ENCODE data around the gene SLC25A21.
"Not testable (repeated sequence)": the region's sequence is repeated elsewhere in the genome, so short reads cannot be mapped to it uniquely, and the experiment has no call there.

The SLC25A21 gene

DNA sequence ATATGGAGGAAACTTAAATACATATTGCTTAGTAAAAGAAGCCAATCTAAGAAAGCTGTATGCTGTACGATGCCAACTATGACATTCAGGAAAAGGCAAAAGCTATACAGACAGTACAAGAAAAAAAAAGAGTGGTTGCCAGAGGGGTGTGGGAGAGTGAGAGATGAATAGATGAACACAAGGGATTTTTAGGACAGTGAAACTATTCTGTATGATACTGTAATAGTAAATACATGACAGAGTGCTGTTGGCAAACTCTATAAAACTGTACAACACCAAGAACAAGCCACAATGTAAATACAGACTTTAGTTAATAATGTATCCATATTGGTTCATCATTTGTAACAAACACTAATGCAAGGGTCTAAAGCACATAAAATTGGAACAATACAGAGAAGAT lies 14.5 kb upstream of the SLC25A21 start:
- DNase-seq (ENCODE audit: low spot score), result no peak

DNA sequence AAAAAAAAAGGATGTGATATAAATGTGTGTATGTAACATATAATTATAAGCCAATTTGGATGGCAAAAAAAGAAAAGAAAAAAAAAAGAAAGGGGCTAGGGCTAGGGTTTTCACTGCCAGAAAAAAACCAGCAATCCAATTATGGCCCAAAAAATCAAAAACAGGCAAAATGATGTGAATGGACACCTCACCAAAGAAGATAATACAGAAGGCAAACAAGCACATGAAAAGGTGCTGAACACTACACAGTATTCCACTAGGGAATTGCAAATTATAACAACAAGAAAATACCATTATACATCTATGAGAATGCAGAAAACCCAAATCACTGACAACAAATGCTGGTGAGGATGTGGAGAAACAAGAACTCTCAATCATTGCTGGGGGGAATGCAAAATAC lies 13.3 kb upstream of the SLC25A21 start:
- DNase-seq (ENCODE audit: low spot score), result no peak

DNA sequence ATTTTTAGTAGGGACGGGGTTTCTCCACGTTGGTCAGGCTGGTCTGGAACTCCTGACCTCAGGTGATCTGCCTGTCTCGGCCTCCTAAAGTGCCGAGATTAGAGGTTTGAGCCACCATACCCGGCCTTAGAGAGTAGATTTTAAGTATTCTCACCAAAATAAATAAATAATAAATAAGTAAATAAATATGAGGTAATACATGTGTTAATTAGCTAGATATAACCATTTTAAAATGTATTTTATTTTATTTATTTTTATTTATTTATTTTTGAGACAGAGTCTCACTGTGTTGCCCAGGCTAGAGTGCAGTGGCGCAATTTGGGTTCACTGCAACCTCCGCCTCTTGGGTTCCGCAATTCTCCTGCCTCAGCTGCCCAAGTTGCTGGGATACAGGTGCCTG lies 12.1 kb upstream of the SLC25A21 start:
- DNase-seq (ENCODE audit: low spot score), result not testable (repeated sequence)

DNA sequence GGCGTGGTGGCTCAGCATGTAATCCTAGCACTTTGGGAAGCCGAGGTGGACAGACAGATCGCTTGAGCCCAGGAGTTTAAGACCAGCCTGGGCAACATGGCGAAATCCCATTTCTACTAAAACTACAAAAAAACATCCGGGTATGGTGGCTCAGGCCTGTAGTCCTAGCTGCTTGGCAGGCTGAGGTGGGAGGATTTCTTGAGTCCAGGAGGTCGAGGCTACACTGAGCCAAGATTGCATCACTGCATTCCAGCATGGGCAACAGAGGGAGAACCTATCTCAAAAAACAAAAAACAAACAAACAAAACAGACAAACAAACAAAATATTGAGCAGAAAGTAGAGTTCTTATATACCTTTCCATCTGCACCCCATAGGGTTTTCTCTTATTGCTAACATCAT lies 9.0 kb upstream of the SLC25A21 start:
- no peak for DNase-seq (ENCODE audit: low spot score)

DNA sequence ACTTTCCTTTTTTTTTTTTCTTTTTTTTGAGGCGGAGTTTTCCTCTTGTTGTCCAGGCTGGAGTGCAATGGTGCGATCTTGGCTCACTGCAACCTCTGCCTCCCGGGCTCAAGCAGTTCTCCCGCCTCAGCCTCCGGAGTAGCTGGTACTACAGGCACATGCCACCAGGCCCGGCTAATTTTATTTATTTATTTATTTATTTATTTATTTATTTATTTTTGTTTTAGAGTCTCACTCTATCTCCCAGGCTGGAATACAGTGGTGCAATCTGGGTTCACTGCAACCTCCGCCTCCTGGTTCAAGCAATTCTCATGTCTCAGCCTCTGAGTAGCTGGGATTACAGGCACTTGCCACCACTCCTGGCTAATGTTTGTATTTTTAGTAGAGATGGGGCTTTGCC lies 8.5 kb upstream of the SLC25A21 start:
- DNase-seq (ENCODE audit: low spot score), result not testable (repeated sequence)

DNA sequence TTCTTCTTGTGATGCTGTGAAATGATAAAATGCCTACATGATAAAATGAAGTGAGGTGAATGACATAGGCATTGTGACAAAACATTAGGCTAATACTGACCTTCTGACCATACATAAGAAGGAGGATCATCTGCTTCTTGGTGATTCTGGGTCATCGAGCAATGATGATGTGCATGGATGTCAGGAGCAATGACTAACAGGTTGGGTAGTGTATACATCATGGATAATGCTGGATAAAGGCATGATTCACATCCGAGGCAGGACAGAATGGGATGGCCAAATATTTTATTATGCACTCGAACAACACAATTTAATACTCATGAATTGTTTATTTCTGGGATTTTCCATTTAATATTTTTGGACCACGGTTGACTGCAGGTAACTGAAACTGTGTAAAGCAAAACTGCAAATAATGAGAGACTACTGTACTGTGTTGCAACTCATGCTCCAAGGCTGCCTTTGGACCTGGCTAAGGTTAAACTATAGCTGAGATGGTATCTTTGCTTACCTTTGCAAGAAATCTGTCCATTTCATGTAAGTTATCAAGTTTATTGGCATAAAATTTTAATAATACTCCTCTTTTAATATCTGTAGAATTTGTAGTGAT lies 7.6 kb upstream of the SLC25A21 start:
- no peak for DNase-seq (ENCODE audit: low spot score)

DNA sequence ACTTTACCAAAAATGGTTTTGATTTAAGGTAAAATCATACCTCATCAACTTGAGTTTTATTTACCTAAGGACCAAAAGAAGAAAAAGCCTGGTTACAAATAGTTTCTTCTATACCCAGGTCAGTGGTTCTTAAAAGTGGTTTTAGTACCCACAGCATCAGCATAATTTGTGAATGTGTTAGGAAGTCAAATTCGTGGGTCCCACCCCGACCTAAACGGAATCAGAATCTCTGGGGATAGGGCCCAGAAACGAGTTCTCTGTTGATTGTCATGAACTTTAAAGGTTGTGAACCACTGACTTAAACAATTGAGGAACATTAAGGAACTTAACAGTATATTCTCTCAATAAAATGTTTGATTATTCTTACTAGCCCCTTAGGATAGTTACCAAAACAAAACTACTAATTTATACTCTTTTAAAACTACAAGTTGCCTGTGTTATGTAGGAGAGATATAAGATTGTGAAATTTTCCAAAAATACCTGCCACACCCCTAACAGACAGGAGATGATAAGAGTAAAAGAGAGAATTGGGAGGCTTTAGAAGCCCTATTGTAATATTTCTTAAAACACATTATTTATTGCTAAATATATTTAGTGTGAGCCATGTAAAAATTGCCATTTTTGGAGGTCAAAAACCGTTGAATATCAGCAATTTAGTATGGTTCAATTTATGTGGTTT lies 669 bp upstream of the SLC25A21 start:
- no peak for DNase-seq (ENCODE audit: low spot score)

DNA sequence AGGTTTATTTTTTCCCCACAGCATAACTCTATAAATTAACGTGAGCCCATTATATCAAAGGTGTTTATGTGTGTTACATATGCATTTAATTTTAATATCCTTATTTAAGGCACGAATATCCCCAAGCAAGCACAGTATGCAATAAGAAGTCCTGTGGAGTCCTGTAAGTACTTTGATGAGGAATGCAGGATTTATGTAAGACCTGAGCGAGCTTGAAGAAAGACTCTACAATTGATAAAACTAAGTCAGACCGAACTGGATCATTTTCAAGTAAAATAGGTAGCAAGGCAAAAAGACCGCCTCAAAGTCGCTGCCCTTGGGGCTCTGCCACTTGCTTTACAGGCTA lies 755 bp downstream of the SLC25A21 start:
- no peak for DNase-seq (ENCODE audit: low spot score)

DNA sequence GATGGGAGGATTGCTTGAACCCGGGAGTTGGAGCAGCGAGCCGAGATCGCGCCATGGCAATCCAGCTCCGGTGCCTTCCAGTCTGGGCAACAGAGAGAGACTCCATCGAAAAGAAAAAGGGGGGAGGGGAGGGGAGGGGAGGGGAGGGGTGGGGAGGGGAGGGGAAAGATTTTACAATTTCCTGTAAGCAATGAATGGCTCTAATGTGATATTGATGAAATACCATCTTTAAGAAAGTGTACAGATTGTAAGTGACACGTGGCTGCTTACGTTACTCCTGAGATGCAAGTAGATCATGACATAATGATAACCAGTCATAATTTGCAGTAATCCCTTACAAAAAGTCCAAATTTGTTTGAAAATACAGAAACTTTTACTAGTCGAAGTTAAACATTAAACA lies 1.4 kb downstream of the SLC25A21 start:
- DNase-seq (ENCODE audit: low spot score), result no peak

DNA sequence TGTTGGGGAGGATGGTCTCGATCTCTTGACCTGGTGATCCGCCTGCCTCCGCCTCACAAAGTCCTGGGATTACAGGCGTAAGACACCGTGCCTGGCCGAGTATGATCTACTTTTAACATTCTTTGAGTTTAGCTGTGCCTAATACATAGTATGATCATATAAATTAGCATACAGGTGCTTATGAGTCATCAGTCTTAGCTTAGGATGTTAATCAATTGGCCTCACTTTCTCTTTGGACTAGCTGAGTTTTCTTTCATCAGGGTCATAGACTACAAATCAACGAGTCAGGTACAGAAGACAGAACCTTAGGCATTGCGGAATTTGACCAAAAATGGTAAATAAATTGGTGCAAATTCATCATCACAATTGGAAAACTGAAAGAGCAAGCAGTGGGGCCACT lies 2.2 kb downstream of the SLC25A21 start:
- DNase-seq (ENCODE audit: low spot score), result no peak

DNA sequence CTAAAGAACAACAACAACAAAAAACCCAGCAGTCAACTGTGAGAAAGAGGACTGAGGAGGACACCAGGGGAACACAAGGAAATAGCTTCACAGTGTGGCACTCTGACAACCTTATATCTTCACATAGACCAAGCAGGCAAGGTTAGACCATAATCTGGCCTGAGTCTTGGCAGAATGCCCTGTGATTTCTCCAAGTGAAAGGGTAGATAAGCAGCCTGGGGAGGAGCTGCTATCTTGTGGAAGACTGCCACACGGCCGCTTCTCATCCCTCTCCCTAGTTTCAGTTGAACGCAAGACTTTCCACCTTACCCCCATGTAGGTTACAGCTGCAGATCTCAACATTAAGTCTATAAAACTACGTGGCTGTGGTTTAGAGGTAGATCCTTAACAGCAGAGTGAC lies 3.7 kb downstream of the SLC25A21 start:
- DNase-seq (ENCODE audit: low spot score), result no peak

DNA sequence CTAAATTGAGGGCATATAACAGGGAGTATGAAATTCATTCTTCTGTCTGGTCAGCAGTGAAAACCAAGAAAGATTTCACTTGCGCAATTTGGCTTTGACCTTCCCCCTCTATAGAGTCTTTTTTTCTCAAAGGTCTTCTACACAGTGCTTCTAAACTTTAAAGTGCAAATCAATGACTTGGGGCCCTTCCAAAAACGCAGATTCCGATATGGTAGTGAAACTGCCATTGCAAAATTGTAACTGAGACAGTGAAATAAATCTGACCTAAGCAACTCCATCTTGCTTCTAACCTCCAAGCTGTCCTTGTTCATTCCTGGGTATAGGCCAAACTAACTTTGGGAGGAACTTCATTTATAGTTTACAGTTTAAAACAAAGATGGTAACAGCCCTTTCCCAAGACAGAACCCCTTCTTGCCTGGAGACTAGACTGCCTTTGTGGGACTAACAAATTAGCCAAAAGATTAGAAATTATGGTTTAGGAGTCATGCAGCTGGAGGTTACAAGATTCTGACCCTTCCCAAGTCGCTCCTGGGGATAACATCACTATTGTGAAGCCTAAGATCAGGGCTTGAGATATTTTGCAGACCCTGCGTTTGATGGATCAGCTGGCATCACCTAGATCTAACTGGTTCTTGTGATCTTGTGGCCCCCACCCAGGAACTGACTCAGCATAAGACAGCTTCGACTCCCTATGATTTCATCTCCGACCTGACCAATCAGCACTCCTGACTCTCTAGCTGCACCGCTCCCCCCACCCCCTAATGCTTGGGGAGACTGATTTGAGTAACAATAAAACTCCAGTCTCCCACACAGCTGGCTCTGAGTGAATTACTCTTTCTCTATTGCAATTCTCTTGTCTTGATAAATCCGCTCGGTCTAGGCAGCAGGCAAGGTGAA lies 5.0 kb downstream of the SLC25A21 start:
- DNase-seq (ENCODE audit: low spot score), result no peak

DNA sequence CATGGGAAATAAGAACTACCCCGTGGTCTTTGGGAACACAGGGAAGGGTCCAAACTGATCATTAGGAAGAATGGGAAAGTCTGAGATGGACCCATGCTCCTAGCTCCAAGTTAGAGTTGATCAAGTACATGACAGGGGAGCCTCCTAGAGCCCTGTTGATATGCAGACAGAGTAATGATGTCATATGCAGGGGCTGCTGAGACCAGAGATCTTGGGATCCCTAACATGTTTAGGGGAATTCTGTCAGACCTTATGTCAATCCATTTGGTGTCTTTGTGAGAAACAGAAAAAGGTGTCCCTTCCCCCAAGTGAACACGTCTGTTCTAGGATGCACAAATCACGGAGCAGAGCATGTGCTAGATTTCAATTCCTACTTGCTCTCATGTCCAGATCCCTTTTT lies 6.6 kb downstream of the SLC25A21 start:
- DNase-seq (ENCODE audit: low spot score), result no peak

DNA sequence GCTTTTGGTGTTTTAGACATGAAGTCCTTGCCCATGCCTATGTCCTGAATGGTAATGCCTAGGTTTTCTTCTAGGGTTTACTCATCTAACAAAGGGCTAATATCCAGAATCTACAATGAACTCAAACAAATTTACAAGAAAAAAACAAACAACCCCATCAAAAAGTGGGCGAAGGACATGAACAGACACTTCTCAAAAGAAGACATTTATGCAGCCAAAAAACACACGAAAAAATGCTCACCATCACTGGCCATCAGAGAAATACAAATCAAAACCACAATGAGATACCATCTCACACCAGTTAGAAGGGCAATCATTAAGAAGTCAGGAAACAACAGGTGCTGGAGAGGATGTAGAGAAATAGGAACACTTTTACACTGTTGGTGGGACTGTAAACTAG lies 10.1 kb downstream of the SLC25A21 start:
- not testable (repeated sequence) for DNase-seq (ENCODE audit: low spot score)

DNA sequence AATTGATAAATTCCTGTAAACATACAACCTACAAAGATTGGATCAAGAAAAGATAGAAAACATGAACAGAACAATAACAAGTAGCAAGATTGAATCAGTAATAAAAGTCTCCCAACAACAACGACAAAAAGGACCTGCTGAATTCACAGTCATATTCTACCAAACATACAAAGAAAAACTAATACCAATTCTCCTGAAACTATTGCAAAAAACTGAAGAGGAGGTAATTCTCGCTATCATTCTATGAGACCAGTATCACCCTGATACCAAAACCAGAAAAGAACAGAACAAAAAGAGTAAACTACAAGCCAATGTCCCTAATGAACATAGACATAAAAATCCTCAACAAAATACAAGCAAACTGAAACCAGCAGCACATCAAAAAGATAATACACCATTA lies 14.4 kb downstream of the SLC25A21 start:
- no peak for DNase-seq (ENCODE audit: low spot score)

DNA sequence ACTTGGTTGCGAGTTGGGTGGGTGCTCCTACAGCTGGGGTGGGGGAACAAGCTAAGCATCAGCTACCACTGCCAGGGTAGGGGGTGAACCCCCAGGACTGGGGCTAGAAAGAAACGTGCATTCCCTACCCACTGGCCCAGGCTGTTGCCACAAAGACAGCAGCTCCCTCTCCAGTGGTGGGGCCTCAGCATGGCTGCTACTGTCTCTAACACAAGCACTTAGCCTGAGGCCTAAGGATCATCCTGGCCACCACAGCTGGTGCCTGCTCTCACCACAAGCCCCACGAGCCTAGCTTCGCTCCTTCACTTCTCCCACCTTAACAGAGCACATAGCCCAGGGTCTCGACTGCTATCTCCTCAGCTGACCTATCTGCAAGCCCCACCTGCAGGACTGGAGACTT lies 18.9 kb downstream of the SLC25A21 start:
- no peak for DNase-seq (ENCODE audit: low spot score)

DNA sequence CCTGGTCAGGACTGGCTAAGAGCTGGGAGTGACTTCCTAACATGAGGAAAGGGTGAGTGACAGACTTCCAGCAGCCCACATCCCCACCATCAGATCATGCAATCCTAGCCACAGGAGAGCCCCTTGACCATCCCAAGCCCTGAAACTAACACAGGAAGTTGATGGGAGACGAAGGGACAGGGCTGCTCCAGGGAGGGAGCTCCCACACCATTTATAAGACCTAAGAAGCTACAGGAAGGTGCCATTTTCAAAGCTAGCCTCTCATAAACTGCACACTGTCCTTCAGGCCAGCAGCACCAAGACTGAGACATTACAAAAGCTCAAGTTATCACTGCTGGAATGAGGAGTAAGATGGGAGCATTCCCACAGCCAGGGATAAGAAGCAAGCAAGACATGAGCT lies 19.4 kb downstream of the SLC25A21 start:
- no peak for DNase-seq (ENCODE audit: low spot score)

DNA sequence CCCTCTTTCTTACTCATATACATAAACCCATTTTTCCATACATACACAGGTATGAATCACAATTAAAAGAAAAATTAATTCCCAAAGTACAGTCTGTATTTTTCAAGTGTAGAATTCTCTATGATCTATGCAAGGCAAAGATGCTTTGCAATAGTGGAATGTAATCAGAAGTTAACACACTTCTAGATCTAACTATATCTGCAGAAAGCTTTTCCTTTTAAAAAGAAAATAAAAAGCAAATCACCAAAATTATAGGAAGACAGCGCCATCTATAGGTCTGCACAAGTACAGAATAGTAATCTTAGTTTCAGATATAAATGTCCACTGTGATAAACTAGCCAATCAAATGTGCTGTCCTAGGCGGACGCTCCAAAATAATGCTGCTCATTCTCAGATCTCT lies 22.0 kb downstream of the SLC25A21 start:
- DNase-seq (ENCODE audit: low spot score), result peak; percentile 66

DNA sequence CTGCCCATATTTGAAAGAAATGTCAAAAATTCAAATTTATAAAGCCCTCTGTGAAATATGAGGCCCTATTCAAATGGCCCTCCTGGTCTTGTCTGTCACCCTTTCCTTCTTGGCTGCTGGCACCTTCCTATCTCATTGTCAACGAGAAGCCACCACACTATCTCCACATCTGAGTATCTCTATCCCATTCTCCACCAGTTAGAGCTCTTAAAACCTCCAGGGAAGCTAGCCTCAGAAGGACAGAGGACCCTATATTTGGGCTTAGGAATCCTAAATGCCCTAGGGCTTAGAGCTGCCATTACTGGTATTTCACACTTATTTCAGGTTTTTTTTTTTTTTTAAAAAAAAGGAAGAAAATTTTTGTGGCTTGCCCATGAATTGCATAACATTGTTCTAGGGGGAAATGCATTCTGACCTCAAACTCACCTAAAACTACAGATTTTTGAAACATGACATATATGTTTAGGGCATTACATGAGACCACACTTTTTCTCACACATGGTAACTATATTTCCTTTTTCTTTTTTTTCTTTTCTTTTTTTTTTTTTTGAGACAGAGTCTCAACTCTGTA lies 25.0 kb downstream of the SLC25A21 start:
- DNase-seq (ENCODE audit: low spot score), result no peak

DNA sequence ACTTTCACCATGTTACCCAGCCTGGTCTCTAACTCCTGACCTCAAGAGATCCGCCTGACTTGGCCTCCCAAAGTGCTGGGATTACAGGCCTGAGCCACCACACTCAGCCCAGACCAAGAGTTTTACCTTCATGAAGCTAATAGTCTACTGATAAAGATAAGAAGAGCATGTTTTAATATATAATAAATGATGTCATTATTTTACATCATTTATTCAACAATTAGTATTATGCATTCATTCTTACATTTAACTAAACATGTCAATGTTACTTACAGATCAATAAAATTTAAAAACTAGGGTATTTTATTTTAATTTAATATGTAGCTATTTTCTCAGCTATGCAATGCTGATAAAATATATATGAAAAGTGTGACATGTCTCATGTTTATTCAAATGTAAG lies 26.0 kb downstream of the SLC25A21 start:
- not testable (repeated sequence) for DNase-seq (ENCODE audit: low spot score)

DNA sequence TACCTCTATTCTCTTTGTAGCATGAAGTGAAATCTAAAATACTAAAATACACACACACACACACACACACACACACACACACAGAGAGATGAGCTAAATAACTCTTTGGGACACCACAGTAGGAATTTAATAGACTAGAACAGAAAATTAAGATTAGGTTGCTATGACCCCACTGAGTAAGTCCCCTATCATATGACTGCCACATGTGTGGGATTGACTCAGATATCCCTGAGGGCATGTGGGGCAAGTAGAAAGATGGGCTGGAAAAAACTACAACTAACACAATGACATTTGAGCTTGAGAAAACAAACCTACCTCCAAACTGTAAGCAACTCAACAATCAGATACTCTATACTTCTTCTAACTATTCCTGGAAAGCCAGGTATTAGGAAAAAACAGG lies 27.0 kb downstream of the SLC25A21 start:
- DNase-seq (ENCODE audit: low spot score), result no peak

DNA sequence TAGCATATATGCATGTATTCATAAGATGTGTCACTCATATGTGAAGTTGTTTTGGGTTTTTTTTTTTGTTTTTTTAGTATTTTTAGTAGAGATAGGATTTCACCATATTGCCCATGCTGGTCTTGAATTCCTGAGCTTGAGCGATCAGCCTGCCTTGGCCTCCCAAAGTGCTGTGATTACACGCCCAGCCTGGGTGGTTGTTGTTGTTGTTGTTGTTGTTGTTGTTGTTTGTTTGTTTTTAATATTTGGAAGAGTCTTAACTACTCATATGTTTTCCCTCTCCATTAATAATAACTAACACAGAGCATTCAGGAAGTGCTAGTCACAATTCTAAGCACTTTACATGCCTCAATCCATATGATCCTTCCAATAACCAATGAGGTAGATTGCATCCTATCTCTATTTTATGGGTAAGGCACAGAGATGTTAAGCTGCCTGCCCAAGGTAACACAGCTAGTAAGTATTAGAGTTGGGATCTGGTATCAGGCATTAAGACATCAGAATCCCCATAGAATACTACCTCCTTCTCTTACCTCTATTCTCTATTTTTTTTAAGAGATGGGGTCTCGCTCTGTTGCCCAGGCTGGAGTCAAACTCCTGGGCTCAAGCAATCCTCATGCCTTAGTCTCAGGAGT lies 27.6 kb downstream of the SLC25A21 start:
- no peak for DNase-seq (ENCODE audit: low spot score)

DNA sequence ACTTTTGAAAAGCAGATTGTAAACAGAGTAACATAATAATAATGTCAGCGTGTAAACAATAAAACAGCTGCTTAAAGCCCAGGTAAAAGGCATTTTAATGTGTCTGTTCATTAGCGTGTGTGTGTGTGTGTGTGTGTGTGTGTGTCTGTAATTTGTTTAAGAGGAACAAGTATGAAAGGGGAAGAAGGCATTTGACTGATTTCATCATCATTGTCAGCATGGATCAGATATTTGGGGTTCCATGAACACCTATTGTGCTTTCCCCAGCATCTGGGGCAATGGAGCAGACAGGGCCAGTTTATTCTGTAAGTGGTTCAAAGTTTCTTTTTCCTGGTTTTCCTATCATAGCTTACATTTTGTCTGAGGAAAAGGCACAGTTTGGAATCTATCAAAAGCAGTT lies 28.9 kb downstream of the SLC25A21 start:
- no peak for DNase-seq (ENCODE audit: low spot score)
